ENCODE measurements around the gene C1orf116.

C1orf116 gene

GRCh38 chr1:207027206-207027777 lies 5.3 kb downstream of the C1orf116 start:
- no peak for TF ChIP-seq CTCF (IDR thresholded peaks at IDR 0.05; ENCODE audit: low read depth, low read length, missing control alignments)
- no peak overlapping the region for H3K4me3 ChIP-seq (replicated peaks; ENCODE audit: low read depth, low read length)
- DNase-seq (ENCODE audit: extremely low read depth, low read depth), result no peak

GRCh38 chr1:207026104-207026534 lies 6.4 kb downstream of the C1orf116 start:
- no peak for TF ChIP-seq CTCF (IDR thresholded peaks at IDR 0.05; ENCODE audit: low read depth, low read length, missing control alignments)
- DNase-seq (ENCODE audit: extremely low read depth, low read depth), result no peak
- H3K4me3 ChIP-seq (replicated peaks; ENCODE audit: low read depth, low read length), result no peak overlapping the region

GRCh38 chr1:207025146-207025880 lies 7.2 kb downstream of the C1orf116 start:
- no peak for TF ChIP-seq CTCF (IDR thresholded peaks at IDR 0.05; ENCODE audit: low read depth, low read length, missing control alignments)
- no peak for DNase-seq (ENCODE audit: extremely low read depth, low read depth)

GRCh38 chr1:207024202-207025145 lies 8.1 kb downstream of the C1orf116 start:
- DNase-seq (ENCODE audit: extremely low read depth, low read depth), result no peak
- H3K4me3 ChIP-seq (replicated peaks; ENCODE audit: low read depth, low read length), result no peak overlapping the region
- no peak for TF ChIP-seq CTCF (IDR thresholded peaks at IDR 0.05; ENCODE audit: low read depth, low read length, missing control alignments)

More at GRCh38 chr1:207025146-207025880, 7.2 kb downstream of the C1orf116 start:
- H3K4me3 ChIP-seq (replicated peaks; ENCODE audit: low read depth, low read length), result no peak overlapping the region

- TF ChIP-seq CTCF (IDR thresholded peaks at IDR 0.05; ENCODE audit: low read depth, low read length, missing control alignments), result no peak
- H3K4me3 ChIP-seq (replicated peaks; ENCODE audit: low read depth, low read length), result no peak overlapping the region
Measured at GRCh38 chr1:207022996-207023679, 9.4 kb downstream of the C1orf116 start.

GRCh38 chr1:207021876-207022596 lies 10.5 kb downstream of the C1orf116 start:
- H3K4me3 ChIP-seq (replicated peaks; ENCODE audit: low read depth, low read length), result no peak overlapping the region
- DNase-seq (ENCODE audit: extremely low read depth, low read depth), result no peak
- no peak for TF ChIP-seq CTCF (IDR thresholded peaks at IDR 0.05; ENCODE audit: low read depth, low read length, missing control alignments)

More at GRCh38 chr1:207022996-207023679, 9.4 kb downstream of the C1orf116 start:
- DNase-seq (ENCODE audit: extremely low read depth, low read depth), result no peak
